ENCODE data around the gene LMO2.
"Not testable (repeated sequence)": the region's sequence is repeated elsewhere in the genome, so short reads cannot be mapped to it uniquely, and the experiment has no call there.

LMO2 gene

GRCh38 chr11:33859306-33859705, 32.6 kb downstream of the LMO2 start:
- no peak for DNase-seq

GRCh38 chr11:33857933-33858371, 33.9 kb downstream of the LMO2 start:
- peak; percentile 70 to 71 for DNase-seq

GRCh38 chr11:33855500-33855899, 36.4 kb downstream of the LMO2 start:
- no peak for DNase-seq

- no peak for DNase-seq
Measured at GRCh38 chr11:33848717-33849390, 43.0 kb downstream of the LMO2 start.

GRCh38 chr11:33847251-33847650, 44.6 kb downstream of the LMO2 start:
- DNase-seq: no peak

- DNase-seq: no peak
Measured at GRCh38 chr11:33844236-33844635, 47.6 kb downstream of the LMO2 start.

GRCh38 chr11:33843018-33843417, 48.9 kb downstream of the LMO2 start:
- no peak for DNase-seq

GRCh38 chr11:33842236-33842915, 49.5 kb downstream of the LMO2 start:
- no peak for DNase-seq

GRCh38 chr11:33838234-33838633, 53.6 kb downstream of the LMO2 start:
- DNase-seq: not testable (repeated sequence)

- DNase-seq: not testable (repeated sequence)
Measured at GRCh38 chr11:33837334-33837733, 54.5 kb downstream of the LMO2 start.

- DNase-seq: no peak
Measured at GRCh38 chr11:33835143-33835878, 56.6 kb downstream of the LMO2 start.

- DNase-seq: no peak
Measured at GRCh38 chr11:33832676-33833075, 59.2 kb downstream of the LMO2 start.

GRCh38 chr11:33830903-33831648, 60.8 kb downstream of the LMO2 start:
- no peak for DNase-seq

GRCh38 chr11:33829430-33830141, 62.3 kb downstream of the LMO2 start:
- DNase-seq: peak; percentile 44 to 54

GRCh38 chr11:33828604-33829429, 63.1 kb downstream of the LMO2 start:
- no peak for DNase-seq

- DNase-seq: no peak
Measured at GRCh38 chr11:33827206-33827605, 64.7 kb downstream of the LMO2 start.

- no peak for DNase-seq
Measured at GRCh38 chr11:33825854-33826560, 65.9 kb downstream of the LMO2 start.

- DNase-seq: not testable (repeated sequence)
Measured at GRCh38 chr11:33822981-33823380, 68.9 kb downstream of the LMO2 start.

GRCh38 chr11:33819278-33820035, 72.4 kb downstream of the LMO2 start:
- no peak for DNase-seq

Measured in activated CD4-positive, alpha-beta T cell treated with anti-CD3 and anti-CD28 coated beads, Interleukin-2, amount 50 U/mL, for 4 hours (primary cell).